Activated CD8-positive, alpha-beta memory T cell treated with anti-CD3 and anti-CD28 coated beads, Interleukin-2, amount 10 ng/mL, durations not matched to agents 7 days and 5 days (primary cell): ENCODE results near the gene HOXA9. TPM values are rescaled to one million over a fixed set of nuclear protein-coding genes. Genes with fewer than 3 reads are reported as not detected.

Experiments used
- ATAC-seq: fragments of 150-1000 bp; cut with Tn5 transposase; one replicate; pipeline ENCODE4 v1.10.0; 2021; ENCODE audit warnings: moderate library complexity
- CTCF ChIA-PET: fragments of 350-600 bp; sonication (Branson Sonifier 250); formaldehyde crosslinking; loops from one replicate; lab custom pipeline; 2021; ENCODE audit warnings: antibody characterized with exemption; lab: Charles Lee
- DNase-seq: peaks from one replicate; pipeline ENCODE4 v3.0.0-alpha.2; 2020
- H3K27ac Mint-ChIP-seq: one replicate; pipeline ENCODE4 v1.8.0; 2021; ENCODE audit warnings: mild to moderate bottlenecking, mixed read lengths
- H3K27me3 Mint-ChIP-seq: one replicate; pipeline ENCODE4 v1.8.0; 2021; ENCODE audit warnings: mixed read lengths
- H3K36me3 Mint-ChIP-seq: one replicate; pipeline ENCODE4 v1.8.0; 2021; ENCODE audit warnings: mild to moderate bottlenecking, mixed read lengths
- H3K4me1 Mint-ChIP-seq: one replicate; pipeline ENCODE4 v1.8.0; 2021; ENCODE audit warnings: mixed read lengths
- H3K4me3 Mint-ChIP-seq: one replicate; pipeline ENCODE4 v1.8.0; 2021; ENCODE audit warnings: mild to moderate bottlenecking, moderate library complexity, mixed read lengths
- H3K9me3 Mint-ChIP-seq: one replicate; pipeline ENCODE4 v1.8.0; 2022; ENCODE audit warnings: low read depth, mixed read lengths
- total RNA-seq, 2 experiments: library from RNA; stranded (reverse); gene quantifications; one replicate each; pipeline ENCODE4 v1.2.3, GENCODE V29; 2021

HOXA9 gene
- total RNA-seq, 2 experiments from 2014 or later: not detected

DNA sequence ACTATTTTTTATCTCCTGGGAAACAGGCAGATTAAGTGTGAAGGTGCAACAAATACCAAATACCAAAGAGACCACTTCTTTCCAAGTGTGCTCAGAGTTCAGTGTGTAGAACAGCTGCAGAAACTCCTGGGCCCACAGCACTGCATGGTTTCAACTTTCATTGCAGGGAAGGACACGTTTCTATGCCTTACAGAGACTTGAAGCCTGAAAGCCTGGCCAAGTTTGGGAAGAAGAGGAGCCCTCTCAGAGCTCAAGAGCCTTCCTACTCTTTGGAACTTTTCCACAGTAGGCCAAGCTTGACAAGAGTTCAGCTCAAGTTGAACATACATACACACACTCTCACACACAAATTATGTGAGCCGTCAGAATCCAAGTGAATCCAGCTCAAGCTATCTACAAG, 37.3 kb downstream of the HOXA9 start:
- Mint-ChIP-seq H3K27me3 (peaks cover 56% of the 10 kb centered on the region), H3K4me1 (peaks cover 2% of the 10 kb centered on the region), H3K9me3 (no peaks in the 10 kb centered on the region), H3K4me3 (no peak overlapping the region), H3K36me3 (no peaks in the 10 kb centered on the region), H3K27ac (no peak overlapping the region)
- CTCF ChIA-PET: interaction anchor here (1.2 kb wide), 1 partner anchor 31 kb away, joined by 3 read pairs; no protein-coding TSS in a partner anchor
- ATAC-seq: no peak
- DNase-seq: no peak

DNA sequence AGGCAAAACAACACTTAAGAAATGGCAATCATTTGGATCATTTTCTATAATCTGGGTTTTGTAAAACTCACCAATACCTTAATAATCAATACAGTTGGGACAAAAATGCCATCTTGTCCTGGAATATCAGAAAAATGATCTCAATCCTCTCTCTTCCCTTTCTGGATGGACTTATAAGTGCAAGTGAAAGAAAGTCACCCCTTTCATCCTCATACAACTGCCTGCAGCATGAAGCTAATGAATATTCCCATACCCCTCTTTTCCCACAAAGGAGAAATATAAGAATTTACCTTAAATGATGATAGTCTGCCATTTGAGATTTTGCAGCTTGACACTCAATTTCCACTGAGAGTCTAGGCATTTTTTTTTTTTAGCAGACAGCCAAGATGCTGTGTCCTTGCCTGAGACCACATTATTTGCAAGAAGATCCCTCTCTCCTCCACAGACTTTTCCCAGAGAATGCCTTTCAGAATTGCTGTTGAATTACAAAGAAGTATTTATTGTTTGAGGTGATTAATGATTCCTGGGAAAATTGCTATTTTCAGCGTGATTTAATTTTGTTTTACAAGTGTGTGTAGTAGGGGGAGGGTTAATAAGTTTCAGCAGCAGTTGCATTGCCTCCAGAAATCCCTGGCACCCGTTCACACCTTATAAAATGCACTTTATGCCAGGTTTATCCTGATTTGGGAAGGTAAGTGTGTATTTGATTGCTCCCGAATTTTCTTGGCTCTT, 38.6 kb downstream of the HOXA9 start:
- Mint-ChIP-seq H3K4me3 (no peak overlapping the region), H3K9me3 (no peaks in the 10 kb centered on the region)
- ATAC-seq: no peak

DNA sequence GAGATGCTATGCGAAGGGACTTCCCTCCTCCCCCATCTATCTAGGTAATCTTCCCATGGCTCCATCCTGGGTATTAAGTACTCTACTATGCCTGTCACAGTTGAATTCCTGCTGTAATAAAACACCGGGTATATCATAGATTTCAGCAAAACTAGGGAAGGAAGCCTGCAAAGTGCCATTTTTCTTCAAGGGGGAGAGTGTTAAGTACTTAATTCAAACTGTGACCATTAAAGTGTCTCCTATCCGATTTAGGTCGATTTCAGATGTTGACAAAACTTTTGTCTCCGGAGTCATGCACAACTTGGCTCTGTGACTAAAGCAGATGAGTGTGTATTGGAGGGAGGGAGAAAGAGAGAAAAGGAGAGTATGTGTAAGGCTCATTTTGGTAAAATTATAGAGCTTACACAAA, 39.3 kb downstream of the HOXA9 start:
- CTCF ChIA-PET: interaction anchor here (0.6 kb wide), 1 partner anchor 560 kb away, joined by 3 read pairs; no protein-coding TSS in a partner anchor
- Mint-ChIP-seq H3K27ac (no peak overlapping the region), H3K27me3 (peaks cover 39% of the 10 kb centered on the region), H3K4me1 (no peaks in the 10 kb centered on the region), H3K9me3 (no peaks in the 10 kb centered on the region), H3K4me3 (no peak overlapping the region), H3K36me3 (no peaks in the 10 kb centered on the region)
- ATAC-seq: no peak
- no peak for DNase-seq

More for the DNA sequence above, 38.6 kb downstream of the HOXA9 start:
- Mint-ChIP-seq H3K27me3 (peaks cover 45% of the 10 kb centered on the region), H3K36me3 (no peaks in the 10 kb centered on the region), H3K4me1 (peaks cover 2% of the 10 kb centered on the region), H3K27ac (no peak overlapping the region)
- CTCF ChIA-PET: interaction anchor here (0.6 kb wide), 1 partner anchor 559 kb away, joined by 3 read pairs; no protein-coding TSS in a partner anchor
- DNase-seq: no peak

DNA sequence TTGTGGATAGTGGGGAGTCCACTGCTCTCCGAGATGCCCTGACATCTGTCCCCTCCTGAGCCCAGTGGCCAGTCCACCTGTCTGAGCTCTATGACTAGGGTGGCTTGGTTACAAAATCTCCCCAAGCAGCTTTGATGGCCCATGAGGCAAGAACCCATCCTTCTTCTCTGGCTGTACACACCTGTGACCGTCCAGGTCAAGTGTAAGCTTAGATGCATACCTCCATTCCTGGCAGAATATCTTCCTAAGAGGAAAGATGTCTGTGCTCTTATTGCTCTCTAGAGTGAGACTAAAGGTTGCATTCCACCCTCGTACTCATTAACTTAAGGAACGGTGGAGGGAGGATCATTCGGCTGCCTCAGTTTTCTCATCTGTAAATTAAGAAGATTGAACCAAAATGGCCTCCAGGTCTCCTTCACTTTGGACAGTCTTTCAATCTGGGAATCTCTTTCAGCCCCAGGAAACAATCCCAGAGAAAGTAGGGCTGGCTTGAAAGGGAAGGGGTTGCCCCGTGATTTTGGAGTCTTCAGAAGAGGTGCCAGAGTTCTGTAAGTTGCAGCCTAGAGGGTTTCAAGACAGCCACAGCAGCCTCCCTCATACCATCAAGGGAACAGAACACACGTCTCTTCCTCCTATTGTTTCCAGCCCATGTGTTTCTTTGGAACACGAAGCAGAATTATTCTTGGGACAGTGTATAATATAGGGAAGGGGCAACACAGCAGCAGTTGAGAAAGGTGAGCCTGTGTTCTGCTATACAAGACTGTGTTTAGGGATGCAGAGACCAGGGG, 40.2 kb downstream of the HOXA9 start:
- no peak overlapping the region for H3K4me3 Mint-ChIP-seq
- H3K9me3 Mint-ChIP-seq: no peaks in the 10 kb centered on the region
- ATAC-seq (no peak), DNase-seq (no peak)
- no peaks in the 10 kb centered on the region for H3K36me3 Mint-ChIP-seq
- no peaks in the 10 kb centered on the region for H3K4me1 Mint-ChIP-seq
- H3K27ac Mint-ChIP-seq: no peak overlapping the region
- CTCF ChIA-PET: no interaction called here
- H3K27me3 Mint-ChIP-seq: peaks cover 39% of the 10 kb centered on the region

DNA sequence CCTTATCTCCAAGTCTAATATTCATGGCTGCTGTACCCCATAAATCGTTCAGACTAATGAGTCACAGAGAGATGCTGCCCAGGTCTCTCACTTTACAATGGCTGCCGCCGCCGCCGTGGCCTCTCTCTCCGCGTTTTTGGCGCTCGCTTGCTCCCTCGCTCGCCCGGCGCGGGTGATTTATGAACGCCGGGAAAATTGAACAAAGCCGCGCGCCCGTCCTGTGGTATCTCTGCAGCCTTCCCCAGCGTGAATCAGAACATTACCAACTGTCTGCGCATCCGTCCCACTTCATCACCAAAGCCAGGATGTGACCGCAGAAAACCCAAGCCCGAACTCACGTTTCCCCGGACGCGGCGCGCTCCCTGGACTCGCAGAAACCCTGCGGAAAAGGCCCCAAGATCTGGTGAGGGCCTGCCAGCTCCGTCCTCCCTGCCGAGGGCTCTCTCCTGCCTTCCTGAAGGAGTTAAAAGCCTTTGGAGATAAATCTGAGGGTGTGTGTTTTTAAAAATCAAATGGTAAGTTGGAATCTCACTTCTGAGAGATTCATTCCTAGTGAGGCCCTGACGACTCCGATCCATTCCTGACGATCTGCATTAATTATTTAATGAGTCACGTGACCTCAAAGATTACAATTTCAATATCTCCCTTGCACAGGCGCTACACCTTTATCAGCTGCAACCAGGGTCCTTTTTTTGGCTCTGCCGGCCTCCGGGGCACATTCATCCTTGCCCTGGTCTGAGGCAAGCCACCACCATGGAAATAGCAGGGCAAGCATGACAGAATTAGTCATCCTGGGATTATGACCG, 41.0 kb downstream of the HOXA9 start:
- Mint-ChIP-seq H3K27me3 (peaks cover 35% of the 10 kb centered on the region), H3K4me1 (no peaks in the 10 kb centered on the region), H3K9me3 (no peaks in the 10 kb centered on the region), H3K27ac (no peak overlapping the region), H3K4me3 (no peak overlapping the region), H3K36me3 (no peaks in the 10 kb centered on the region)
- no peak for ATAC-seq
- DNase-seq: no peak
- CTCF ChIA-PET: no interaction called here

DNA sequence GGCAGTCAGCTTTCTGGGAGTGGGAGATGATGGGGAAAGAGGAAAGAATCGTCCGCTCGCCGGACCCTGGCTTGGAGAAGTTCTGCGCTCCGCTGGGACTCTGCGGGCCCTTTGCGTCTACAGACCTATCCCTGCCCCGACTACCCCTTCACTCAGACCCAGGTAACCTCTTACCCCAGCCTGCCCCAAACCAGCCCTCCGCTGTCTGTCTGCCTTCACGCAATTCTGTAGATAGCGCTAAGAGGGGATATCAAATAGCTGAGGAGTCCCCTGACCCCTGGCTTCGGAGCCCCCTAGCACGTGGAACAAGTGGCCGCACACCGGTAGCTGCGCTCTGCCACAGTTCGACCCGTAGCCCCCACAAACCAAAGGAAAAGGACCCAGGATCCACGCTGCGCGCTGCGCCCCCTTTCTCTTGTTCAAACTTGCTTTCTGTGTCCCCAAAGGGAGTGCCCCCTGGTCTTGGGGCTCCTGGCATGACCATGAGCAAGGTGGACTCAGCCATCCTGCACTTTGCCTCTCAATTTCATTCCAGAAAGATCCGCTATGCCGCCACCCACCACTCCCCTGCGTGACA, 41.8 kb downstream of the HOXA9 start:
- H3K36me3 Mint-ChIP-seq: no peaks in the 10 kb centered on the region
- peaks cover 29% of the 10 kb centered on the region for H3K27me3 Mint-ChIP-seq
- DNase-seq (no peak), ATAC-seq (no peak)
- H3K4me1 Mint-ChIP-seq: no peaks in the 10 kb centered on the region
- H3K4me3 Mint-ChIP-seq: no peak overlapping the region
- H3K9me3 Mint-ChIP-seq: no peaks in the 10 kb centered on the region
- CTCF ChIA-PET: no interaction called here
- H3K27ac Mint-ChIP-seq: no peak overlapping the region

DNA sequence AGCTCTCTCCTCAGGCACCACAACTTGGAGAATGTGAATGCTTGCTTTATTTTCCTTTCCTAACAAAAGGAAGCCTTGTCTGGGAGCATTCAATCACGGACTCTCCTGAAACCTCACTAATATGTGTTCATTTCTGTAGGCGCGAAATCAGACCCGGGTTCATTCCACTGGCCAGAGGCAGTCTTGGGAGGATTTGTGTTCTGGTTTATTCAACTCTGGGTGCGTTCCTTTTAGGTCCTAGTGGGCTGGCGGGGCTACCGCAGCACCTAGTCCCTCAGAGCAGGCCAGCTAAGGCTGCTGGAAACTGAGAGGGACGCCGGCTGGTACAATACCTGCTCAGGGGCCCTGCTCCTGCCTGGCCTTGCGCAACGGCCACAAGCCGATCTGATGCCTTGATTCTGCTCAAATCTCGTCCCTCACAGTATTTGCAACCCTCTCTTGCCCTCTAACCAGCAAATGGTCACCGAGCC, 42.3 kb downstream of the HOXA9 start:
- CTCF ChIA-PET: no interaction called here
- H3K4me1 Mint-ChIP-seq: no peaks in the 10 kb centered on the region
- H3K9me3 Mint-ChIP-seq: no peaks in the 10 kb centered on the region
- DNase-seq: no peak
- no peak overlapping the region for H3K27ac Mint-ChIP-seq
- H3K36me3 Mint-ChIP-seq: no peaks in the 10 kb centered on the region
- peaks cover 23% of the 10 kb centered on the region for H3K27me3 Mint-ChIP-seq
- ATAC-seq: no peak
- H3K4me3 Mint-ChIP-seq: no peak overlapping the region

DNA sequence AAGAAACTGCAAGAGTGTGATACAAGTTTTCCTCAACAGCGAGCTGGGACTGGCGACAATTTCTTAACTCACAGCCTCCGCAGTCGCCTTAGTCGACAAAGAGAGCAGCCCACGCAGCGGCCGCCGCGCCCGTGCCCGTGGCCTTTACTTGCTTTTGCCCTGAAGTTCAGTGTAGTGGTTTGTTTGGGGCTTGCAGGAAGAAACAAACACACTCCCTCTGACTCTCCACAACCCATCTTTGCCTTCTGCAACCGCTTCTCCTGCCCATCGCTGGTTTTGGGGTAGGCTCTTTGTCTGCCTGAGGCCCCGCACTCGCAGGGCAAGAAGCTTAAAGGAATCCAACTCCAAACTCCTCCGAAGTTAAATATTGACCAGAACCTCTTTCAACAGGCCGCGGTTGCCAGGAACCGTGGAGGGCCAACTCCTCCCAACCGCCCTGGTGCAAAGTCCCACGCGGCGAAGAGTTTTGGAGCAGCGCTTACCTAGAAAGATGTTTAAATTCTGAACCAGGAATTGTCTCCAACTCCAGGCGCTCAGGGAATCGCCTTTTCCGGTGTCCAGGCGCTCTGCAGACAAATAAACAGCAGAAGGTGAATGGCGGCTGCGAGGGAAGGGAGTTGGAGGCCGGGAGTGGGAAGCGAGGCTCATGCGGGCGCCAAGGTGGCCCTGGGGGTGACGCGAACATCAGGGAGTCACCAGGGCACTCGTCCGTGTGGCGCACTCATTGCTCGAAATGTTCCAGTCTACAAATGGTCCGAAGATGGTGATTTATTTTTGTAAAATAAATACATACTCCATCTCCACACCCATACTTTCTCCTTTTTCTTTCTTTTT, 43.0 kb downstream of the HOXA9 start:
- H3K4me1 Mint-ChIP-seq: no peaks in the 10 kb centered on the region
- no peaks in the 10 kb centered on the region for H3K9me3 Mint-ChIP-seq
- CTCF ChIA-PET: no interaction called here
- DNase-seq (no peak), ATAC-seq (no peak)
- H3K36me3 Mint-ChIP-seq: no peaks in the 10 kb centered on the region
- H3K4me3 Mint-ChIP-seq: no peak overlapping the region
- peaks cover 16% of the 10 kb centered on the region for H3K27me3 Mint-ChIP-seq
- H3K27ac Mint-ChIP-seq: no peak overlapping the region

DNA sequence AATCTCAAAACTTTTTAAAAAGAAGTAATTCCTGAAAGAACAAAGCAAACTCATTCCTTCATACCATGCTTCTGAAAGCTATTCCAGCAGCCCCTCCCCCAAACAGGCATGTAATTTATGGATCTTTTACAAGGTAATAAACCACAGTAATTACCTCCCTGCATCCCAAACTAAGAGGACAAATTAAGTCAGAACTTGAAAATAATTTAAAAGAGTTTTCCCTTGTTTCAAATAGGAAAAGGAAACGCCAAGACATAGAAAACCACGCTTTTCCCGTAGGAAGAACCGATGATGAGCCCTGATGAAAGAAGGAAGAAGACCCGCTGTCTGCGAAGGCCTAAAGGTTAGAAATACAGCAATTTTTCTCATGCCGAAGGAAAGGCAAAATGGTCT, 43.7 kb downstream of the HOXA9 start:
- ATAC-seq (no peak), DNase-seq (no peak)
- H3K36me3 Mint-ChIP-seq: no peaks in the 10 kb centered on the region
- peaks cover 10% of the 10 kb centered on the region for H3K27me3 Mint-ChIP-seq
- no peaks in the 10 kb centered on the region for H3K4me1 Mint-ChIP-seq
- no peak overlapping the region for H3K4me3 Mint-ChIP-seq
- H3K9me3 Mint-ChIP-seq: no peaks in the 10 kb centered on the region
- H3K27ac Mint-ChIP-seq: no peak overlapping the region
- CTCF ChIA-PET: no interaction called here

DNA sequence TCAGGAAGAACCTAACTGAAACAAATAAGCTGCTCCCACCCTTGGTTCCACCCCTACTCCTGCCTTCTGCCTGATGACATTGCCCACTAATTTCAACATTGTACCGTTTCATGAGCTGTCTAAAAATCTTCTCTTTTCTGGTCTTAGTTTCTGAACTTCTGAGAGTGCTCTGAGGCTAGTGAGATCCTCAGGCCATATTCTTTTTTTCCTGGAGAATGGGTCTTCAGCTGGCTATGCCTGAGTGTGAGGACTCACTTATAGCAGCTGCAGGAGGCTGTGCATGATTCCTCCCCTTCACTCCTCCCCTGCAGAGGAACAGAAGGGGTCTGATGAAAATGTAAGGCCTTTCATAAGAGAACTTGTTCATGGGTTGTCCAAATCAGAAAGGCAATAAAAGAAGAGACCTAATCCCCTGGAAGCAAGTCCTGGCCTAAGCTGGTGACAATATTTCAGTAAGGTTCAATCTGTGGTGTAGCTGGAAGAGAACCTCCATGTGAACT, 45.9 kb downstream of the HOXA9 start:
- H3K27me3 Mint-ChIP-seq: no peaks in the 10 kb centered on the region
- no peak overlapping the region for H3K27ac Mint-ChIP-seq
- H3K36me3 Mint-ChIP-seq: no peaks in the 10 kb centered on the region
- DNase-seq (no peak), ATAC-seq (no peak)
- no peak overlapping the region for H3K4me3 Mint-ChIP-seq
- no peaks in the 10 kb centered on the region for H3K4me1 Mint-ChIP-seq
- CTCF ChIA-PET: no interaction called here
- H3K9me3 Mint-ChIP-seq: no peaks in the 10 kb centered on the region

DNA sequence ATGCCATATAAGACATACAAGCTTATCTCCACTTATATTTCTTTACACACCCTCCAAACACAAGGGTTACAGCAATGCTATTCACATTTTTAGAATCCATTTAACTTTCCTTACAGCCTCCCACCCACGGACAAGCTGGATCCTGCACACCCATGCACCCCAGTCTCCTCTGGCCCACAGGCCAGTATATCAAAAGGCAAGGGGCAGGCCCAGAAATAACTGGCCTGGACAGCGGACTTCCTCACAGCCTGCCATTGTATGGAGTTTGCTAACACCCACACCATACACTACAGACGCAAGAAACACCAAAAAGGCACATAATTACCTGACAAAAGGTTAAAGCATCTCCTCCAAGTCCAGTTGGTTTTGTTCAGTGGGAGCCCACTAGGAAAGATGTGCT, 46.8 kb downstream of the HOXA9 start:
- Mint-ChIP-seq H3K4me1 (no peaks in the 10 kb centered on the region), H3K36me3 (no peaks in the 10 kb centered on the region), H3K27me3 (no peaks in the 10 kb centered on the region), H3K4me3 (no peak overlapping the region), H3K9me3 (no peaks in the 10 kb centered on the region), H3K27ac (no peak overlapping the region)
- DNase-seq: no peak
- CTCF ChIA-PET: interaction anchor here (0.5 to 1.1 kb wide), 3 partner anchors 9 to 32 kb away, joined by 3 to 4 read pairs (median 3); no protein-coding TSS in a partner anchor
- no peak for ATAC-seq

DNA sequence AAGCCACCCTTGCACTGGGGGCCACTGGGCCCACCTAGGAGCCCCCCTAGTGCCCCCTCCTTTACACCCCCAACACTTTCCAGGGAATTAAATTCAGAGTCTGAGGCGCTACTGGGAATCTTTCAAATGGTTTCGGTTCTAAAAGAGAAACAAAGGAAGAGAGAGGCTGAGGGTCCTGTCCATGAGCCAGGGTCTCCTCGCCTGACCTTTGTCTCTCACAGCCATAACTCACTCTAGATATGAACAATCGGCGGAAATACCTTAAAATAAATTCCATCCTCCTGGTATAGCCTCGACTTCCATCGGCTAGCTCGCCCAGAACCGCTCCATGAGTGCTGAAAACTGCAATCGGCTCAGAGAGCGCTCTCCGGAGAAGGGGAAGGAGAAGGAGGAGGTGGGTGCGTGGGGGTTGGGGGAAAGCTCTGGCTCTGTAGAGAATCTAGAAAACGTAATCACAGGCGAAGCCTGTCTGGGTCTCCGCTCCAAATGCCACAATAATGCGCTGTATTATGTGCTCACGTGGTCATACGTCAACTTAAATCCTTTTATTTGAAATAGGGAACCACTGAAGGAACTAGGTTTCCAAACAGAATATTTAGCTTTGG, 47.3 kb downstream of the HOXA9 start:
- H3K36me3 Mint-ChIP-seq: no peaks in the 10 kb centered on the region
- H3K9me3 Mint-ChIP-seq: no peaks in the 10 kb centered on the region
- H3K27me3 Mint-ChIP-seq: no peaks in the 10 kb centered on the region
- CTCF ChIA-PET: interaction anchor here (0.5 to 1.1 kb wide), 3 partner anchors 8 to 32 kb away, joined by 3 to 4 read pairs (median 3); no protein-coding TSS in a partner anchor
- no peaks in the 10 kb centered on the region for H3K4me1 Mint-ChIP-seq
- no peak overlapping the region for H3K27ac Mint-ChIP-seq
- no peak for DNase-seq
- ATAC-seq: no peak
- no peak overlapping the region for H3K4me3 Mint-ChIP-seq
